Stimulated activated CD4-positive, alpha-beta T cell treated with anti-CD3 and anti-CD28 coated beads, TNF-alpha, amount 100 ng/mL, for 24 hours (primary cell): ENCODE results near the gene MMP17.

Source experiments
- DNase-seq, 3 experiments: peaks; one replicate each; pipeline ENCODE4 v3.0.0-alpha.2; 2020; ENCODE audit warnings: low read depth in 3 of 3

The MMP17 gene

GRCh38 chr12:131830914-131831571 is 2.9 kb downstream of the MMP17 start:
- DNase-seq: peak in 1 of 3 experiments; percentile 19

GRCh38 chr12:131831635-131832041 is 3.4 kb downstream of the MMP17 start:
- no peak for DNase-seq

GRCh38 chr12:131832321-131833231 is 4.4 kb downstream of the MMP17 start:
- no peak for DNase-seq

GRCh38 chr12:131833288-131833895 is 5.2 kb downstream of the MMP17 start:
- no peak for DNase-seq

GRCh38 chr12:131833896-131834641 is 5.9 kb downstream of the MMP17 start:
- no peak for DNase-seq

GRCh38 chr12:131834798-131835615 is 6.8 kb downstream of the MMP17 start:
- no peak for DNase-seq

GRCh38 chr12:131835616-131836171 is 7.5 kb downstream of the MMP17 start:
- DNase-seq: no peak

GRCh38 chr12:131836193-131836592 is 8.0 kb downstream of the MMP17 start:
- no peak for DNase-seq

GRCh38 chr12:131836714-131837397 is 8.7 kb downstream of the MMP17 start:
- no peak for DNase-seq

- no peak for DNase-seq
Observed at GRCh38 chr12:131840643-131841416, 12.6 kb downstream of the MMP17 start.

- DNase-seq: no peak
Observed at GRCh38 chr12:131841547-131841946, 13.4 kb downstream of the MMP17 start.

GRCh38 chr12:131842169-131842568 is 14.0 kb downstream of the MMP17 start:
- DNase-seq: no peak

GRCh38 chr12:131843527-131843926 is 15.3 kb downstream of the MMP17 start:
- DNase-seq: no peak

- DNase-seq: no peak
Observed at GRCh38 chr12:131844140-131844539, 15.9 kb downstream of the MMP17 start.

GRCh38 chr12:131844656-131845055 is 16.5 kb downstream of the MMP17 start:
- no peak for DNase-seq

- DNase-seq: no peak
Observed at GRCh38 chr12:131845121-131845520, 16.9 kb downstream of the MMP17 start.

- no peak for DNase-seq
Observed at GRCh38 chr12:131847456-131847855, 19.3 kb downstream of the MMP17 start.

- DNase-seq: no peak
Observed at GRCh38 chr12:131848753-131849152, 20.6 kb downstream of the MMP17 start.
